ENCODE measurements around the gene NRIP1.

The NRIP1 gene

GRCh38 chr21:14977814-14978213, 87.0 kb downstream of the NRIP1 start:
- in situ Hi-C loops (cut with HindIII; ENCODE audit: low pct_ligation_motif_present, low sequenced_read_pairs) = no loop called here
- TF ChIP-seq CTCF (IDR thresholded peaks at IDR 0.05; ENCODE audit: low read depth, low read length, missing control alignments) = no peak
- H3K27me3 ChIP-seq (replicated peaks) = no peaks in the 10 kb centered on the region
- no peak overlapping the region for H3K27ac ChIP-seq
- DNase-seq = no peak
- H3K4me3 ChIP-seq (ENCODE audit: low read depth, low read length) = no peak overlapping the region
- peaks cover 5% of the 10 kb centered on the region for H3K36me3 ChIP-seq (replicated peaks)

GRCh38 chr21:14975136-14975919, 89.5 kb downstream of the NRIP1 start:
- H3K36me3 ChIP-seq (replicated peaks) = peaks cover 5% of the 10 kb centered on the region
- in situ Hi-C loops (cut with HindIII; ENCODE audit: low pct_ligation_motif_present, low sequenced_read_pairs) = no loop called here
- TF ChIP-seq CTCF (IDR thresholded peaks at IDR 0.05; ENCODE audit: low read depth, low read length, missing control alignments) = no peak
- H3K4me3 ChIP-seq (ENCODE audit: low read depth, low read length) = no peak overlapping the region
- no peak for DNase-seq
- H3K27me3 ChIP-seq (replicated peaks) = no peaks in the 10 kb centered on the region
- no peak overlapping the region for H3K27ac ChIP-seq

- in situ Hi-C loops (cut with HindIII; ENCODE audit: low pct_ligation_motif_present, low sequenced_read_pairs) = no loop called here
- no peak for DNase-seq
- TF ChIP-seq CTCF (IDR thresholded peaks at IDR 0.05; ENCODE audit: low read depth, low read length, missing control alignments) = no peak
- Histone ChIP-seq H3K4me3 (ENCODE audit: low read depth, low read length) (no peak overlapping the region), H3K36me3 (replicated peaks) (peaks cover 8% of the 10 kb centered on the region), H3K27ac (no peak overlapping the region), H3K27me3 (replicated peaks) (no peaks in the 10 kb centered on the region)
Measured at GRCh38 chr21:14972678-14973077, 92.1 kb downstream of the NRIP1 start.

- peaks cover 25% of the 10 kb centered on the region for H3K36me3 ChIP-seq (replicated peaks)
- DNase-seq = no peak
- H3K4me3 ChIP-seq (ENCODE audit: low read depth, low read length) = no peak overlapping the region
- H3K27me3 ChIP-seq (replicated peaks) = no peaks in the 10 kb centered on the region
- peak overlapping the region; percentile 12 for H3K27ac ChIP-seq
- no peak for TF ChIP-seq CTCF (IDR thresholded peaks at IDR 0.05; ENCODE audit: low read depth, low read length, missing control alignments)
- in situ Hi-C loops (cut with HindIII; ENCODE audit: low pct_ligation_motif_present, low sequenced_read_pairs) = no loop called here
Measured at GRCh38 chr21:14968821-14969220, 96.0 kb downstream of the NRIP1 start.

- no peak for TF ChIP-seq CTCF (IDR thresholded peaks at IDR 0.05; ENCODE audit: low read depth, low read length, missing control alignments)
- in situ Hi-C loops (cut with HindIII; ENCODE audit: low pct_ligation_motif_present, low sequenced_read_pairs) = no loop called here
- DNase-seq = no peak
- Histone ChIP-seq H3K36me3 (replicated peaks) (peaks cover 32% of the 10 kb centered on the region), H3K27ac (no peak overlapping the region), H3K27me3 (replicated peaks) (no peaks in the 10 kb centered on the region), H3K4me3 (ENCODE audit: low read depth, low read length) (no peak overlapping the region)
Measured at GRCh38 chr21:14968029-14968428, 96.8 kb downstream of the NRIP1 start.

- Histone ChIP-seq H3K27ac (no peak overlapping the region), H3K36me3 (replicated peaks) (peaks cover 35% of the 10 kb centered on the region), H3K27me3 (replicated peaks) (no peaks in the 10 kb centered on the region), H3K4me3 (ENCODE audit: low read depth, low read length) (no peak overlapping the region)
- TF ChIP-seq CTCF (IDR thresholded peaks at IDR 0.05; ENCODE audit: low read depth, low read length, missing control alignments) = no peak
- in situ Hi-C loops (cut with HindIII; ENCODE audit: low pct_ligation_motif_present, low sequenced_read_pairs) = no loop called here
- no peak for DNase-seq
Measured at GRCh38 chr21:14964621-14965020, 100.2 kb downstream of the NRIP1 start.

All from brain microvascular endothelial cell (primary cell).